ENCODE measurements around the gene MVK.

GRCh38 chr12:109573029-109573913, at the start of gene MVK, which contains the start of gene MMAB:
- TF ChIP-seq POLR2A (IDR thresholded peaks at IDR 0.05; ENCODE audit: low read length) (peak; percentile 94), GATA1 (IDR thresholded peaks at IDR 0.05; ENCODE audit: low read depth, low read length) (no peak)
